Stomach smooth muscle (tissue), 2 donors: ENCODE data around the gene HSH2D.

Experiments used
- H3K27ac ChIP-seq: one replicate; pipeline ENCODE4 v1.7.0; 2013; ENCODE audit warnings: mild to moderate bottlenecking, low read length, inconsistent platforms
- H3K27me3 ChIP-seq, 2 donors: one replicate each; pipeline ENCODE4 v1.7.0; 2013; ENCODE audit warnings: low read length in 2 of 2; ENCODE audit not compliant: insufficient read depth in 2 of 2, control insufficient read depth in 1 of 2
- H3K36me3 ChIP-seq, 2 donors: one replicate each; pipeline ENCODE4 v1.7.0; 2013; ENCODE audit warnings: low read length in 2 of 2; ENCODE audit not compliant: control insufficient read depth in 2 of 2, insufficient read depth in 2 of 2
- H3K4me1 ChIP-seq: one replicate; pipeline ENCODE4 v1.7.0; 2013; ENCODE audit warnings: low read length; ENCODE audit not compliant: control insufficient read depth, insufficient read depth
- H3K4me3 ChIP-seq, 2 donors: one replicate each; pipeline ENCODE4 v1.7.0; 2013; ENCODE audit warnings: low read length in 2 of 2
- H3K9ac ChIP-seq, 2 donors: one replicate each; pipeline ENCODE4 v1.7.0; 2013; ENCODE audit warnings: low read length in 2 of 2, mild to moderate bottlenecking in 1 of 2
- H3K9me3 ChIP-seq, 2 donors: one replicate each; pipeline ENCODE4 v1.7.0; 2013; ENCODE audit warnings: low read length in 2 of 2; ENCODE audit not compliant: control insufficient read depth in 2 of 2
- donor health status: healthy.
- donor health status: Pancreatic carcinoma.

HSH2D gene

DNA sequence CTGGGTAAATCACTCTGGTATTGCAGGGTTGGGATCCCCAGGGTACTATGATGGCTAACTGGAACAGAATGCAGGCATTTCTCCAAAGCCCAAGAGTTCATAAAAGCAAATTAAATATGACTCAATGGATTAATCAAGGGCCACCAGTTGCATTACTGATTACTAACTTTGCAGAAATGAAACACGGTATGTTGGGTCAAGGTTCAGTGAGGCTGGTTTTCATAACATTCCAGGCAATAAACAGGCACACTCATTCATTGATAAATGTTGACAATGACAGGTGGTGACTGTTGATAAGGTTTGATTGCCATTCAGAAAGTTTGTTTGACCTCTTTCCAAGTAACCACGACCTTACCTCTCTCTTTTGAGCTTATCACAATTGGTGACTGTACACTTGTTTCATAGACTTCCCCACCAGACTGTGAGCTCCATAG lies 53.7 kb downstream of the HSH2D start:
- peaks cover 2 to 15% of the 10 kb centered on the region in 2 donors for H3K36me3 ChIP-seq
- H3K27ac ChIP-seq, result peak overlapping the region; percentile 76
- no peaks in the 10 kb centered on the region for H3K9me3 ChIP-seq
- H3K27me3 ChIP-seq, result no peaks in the 10 kb centered on the region
- H3K9ac ChIP-seq, result peak overlapping the region; percentile 74 to 80
- peak overlapping the region; percentile 65 to 99 for H3K4me3 ChIP-seq
- H3K4me1 ChIP-seq, result peaks cover 26% of the 10 kb centered on the region

DNA sequence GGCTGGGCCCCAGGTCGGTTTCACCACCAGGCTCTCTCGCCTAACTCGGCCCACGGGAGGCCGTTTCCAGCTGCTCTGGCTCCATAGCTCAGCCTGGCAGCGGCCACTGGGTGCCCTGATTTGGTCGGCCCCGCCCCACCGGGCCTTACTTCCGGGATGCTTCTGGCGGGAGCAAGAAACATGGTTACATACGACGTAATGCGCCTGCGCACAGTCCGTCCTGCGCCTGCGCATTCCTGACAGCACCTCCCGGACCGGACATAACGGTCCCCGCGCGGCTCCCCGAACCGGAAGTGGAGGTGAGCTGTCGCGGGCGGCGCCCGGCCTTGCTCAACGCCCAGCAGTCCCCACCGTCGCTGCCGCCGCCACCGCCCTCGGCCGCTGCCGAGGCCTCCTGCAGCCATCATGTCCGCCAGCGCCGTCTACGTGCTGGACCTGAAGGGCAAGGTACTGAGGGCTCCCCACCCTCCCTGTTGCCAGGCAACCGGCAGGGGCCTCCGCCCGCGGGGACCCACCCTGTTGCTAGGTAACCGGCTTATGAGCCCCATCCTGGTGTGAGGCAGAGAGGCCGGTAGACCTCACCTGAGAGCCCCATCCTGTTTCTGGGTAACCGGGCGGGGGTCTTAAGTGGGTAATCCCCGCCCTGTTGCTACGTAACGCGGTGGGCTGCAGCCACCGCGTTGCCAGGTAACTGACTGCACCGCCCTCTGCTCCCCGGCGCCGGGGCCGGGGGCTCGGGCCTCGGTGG lies 54.3 kb downstream of the HSH2D start, which contains the start of gene AP1M1:
TSS of gene AP1M1 (plus strand) at position 290 of the 748 bp plus-strand sequence. CDS start at position 406, 116 bp downstream.
- H3K36me3 ChIP-seq, result peaks cover under 1 to 14% of the 10 kb centered on the region in 2 donors
- H3K4me1 ChIP-seq, result peaks cover 30% of the 10 kb centered on the region
- peak within 1 kb of the TSS; percentile 80 to 96 for H3K9ac ChIP-seq
- peak within 1 kb of the TSS; percentile 65 to 99 for H3K4me3 ChIP-seq
- H3K27ac ChIP-seq, result peak within 1 kb of the TSS; percentile 76
- no peaks in the 10 kb centered on the region for H3K27me3 ChIP-seq
- no peaks in the 10 kb centered on the region for H3K9me3 ChIP-seq

DNA sequence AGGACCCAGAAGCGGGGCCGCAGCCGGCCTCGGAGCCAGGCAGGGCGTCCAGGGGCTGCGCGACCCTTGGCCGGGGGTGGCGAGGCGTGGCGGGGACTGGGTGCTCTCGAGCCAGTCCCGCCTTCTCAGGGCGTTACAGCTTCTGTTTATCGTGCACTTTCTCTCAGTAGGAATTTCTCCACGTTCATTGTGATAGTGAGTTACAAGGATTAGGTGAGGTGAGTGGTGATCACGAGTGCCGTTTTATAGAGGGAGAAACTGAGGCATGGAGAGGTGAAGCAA lies 54.8 kb downstream of the HSH2D start:
- Histone ChIP-seq H3K27me3 (no peaks in the 10 kb centered on the region), H3K27ac (peak overlapping the region; percentile 76), H3K36me3 (peaks cover 5 to 19% of the 10 kb centered on the region in 2 donors), H3K4me1 (peaks cover 30% of the 10 kb centered on the region), H3K9me3 (no peaks in the 10 kb centered on the region), H3K9ac (peak overlapping the region; percentile 80 to 96), H3K4me3 (peak overlapping the region; percentile 65 to 99)

DNA sequence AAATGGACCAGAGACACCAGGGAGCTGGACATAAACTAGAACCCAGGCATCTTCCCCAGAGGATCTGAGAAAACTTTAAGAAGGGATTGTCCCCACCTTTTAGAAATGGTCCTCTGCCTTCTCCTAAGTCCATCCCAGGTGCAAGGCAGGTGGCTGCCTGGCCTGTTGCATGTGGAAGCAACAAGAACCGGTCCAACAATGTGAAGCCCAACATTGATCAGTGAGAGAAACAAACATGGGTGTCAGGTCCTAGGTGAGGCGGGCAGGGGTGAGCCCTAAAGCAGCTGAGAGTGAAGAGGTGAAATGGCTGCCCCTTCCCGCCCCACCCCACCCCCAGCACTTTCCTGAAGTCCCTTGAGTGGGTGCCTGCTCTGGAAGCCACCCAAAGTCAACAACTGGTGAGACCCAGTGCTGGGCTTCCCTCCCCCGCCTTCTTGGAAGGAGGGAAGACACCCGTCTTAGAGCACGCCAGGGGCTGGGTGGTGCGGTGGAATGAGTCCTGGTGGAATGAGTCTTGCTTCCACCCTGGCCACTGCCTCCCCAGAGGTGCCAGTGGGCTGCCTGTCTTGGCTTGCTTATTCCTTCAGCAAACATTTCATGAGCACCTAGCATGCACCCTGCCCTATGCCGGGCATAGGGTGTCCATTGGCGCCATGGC lies 55.9 kb downstream of the HSH2D start:
- Histone ChIP-seq H3K27me3 (no peaks in the 10 kb centered on the region), H3K36me3 (peaks cover 16 to 26% of the 10 kb centered on the region in 2 donors), H3K4me3 (no peak overlapping the region), H3K9ac (no peak overlapping the region), H3K9me3 (no peaks in the 10 kb centered on the region), H3K4me1 (peaks cover 30% of the 10 kb centered on the region), H3K27ac (no peak overlapping the region)

DNA sequence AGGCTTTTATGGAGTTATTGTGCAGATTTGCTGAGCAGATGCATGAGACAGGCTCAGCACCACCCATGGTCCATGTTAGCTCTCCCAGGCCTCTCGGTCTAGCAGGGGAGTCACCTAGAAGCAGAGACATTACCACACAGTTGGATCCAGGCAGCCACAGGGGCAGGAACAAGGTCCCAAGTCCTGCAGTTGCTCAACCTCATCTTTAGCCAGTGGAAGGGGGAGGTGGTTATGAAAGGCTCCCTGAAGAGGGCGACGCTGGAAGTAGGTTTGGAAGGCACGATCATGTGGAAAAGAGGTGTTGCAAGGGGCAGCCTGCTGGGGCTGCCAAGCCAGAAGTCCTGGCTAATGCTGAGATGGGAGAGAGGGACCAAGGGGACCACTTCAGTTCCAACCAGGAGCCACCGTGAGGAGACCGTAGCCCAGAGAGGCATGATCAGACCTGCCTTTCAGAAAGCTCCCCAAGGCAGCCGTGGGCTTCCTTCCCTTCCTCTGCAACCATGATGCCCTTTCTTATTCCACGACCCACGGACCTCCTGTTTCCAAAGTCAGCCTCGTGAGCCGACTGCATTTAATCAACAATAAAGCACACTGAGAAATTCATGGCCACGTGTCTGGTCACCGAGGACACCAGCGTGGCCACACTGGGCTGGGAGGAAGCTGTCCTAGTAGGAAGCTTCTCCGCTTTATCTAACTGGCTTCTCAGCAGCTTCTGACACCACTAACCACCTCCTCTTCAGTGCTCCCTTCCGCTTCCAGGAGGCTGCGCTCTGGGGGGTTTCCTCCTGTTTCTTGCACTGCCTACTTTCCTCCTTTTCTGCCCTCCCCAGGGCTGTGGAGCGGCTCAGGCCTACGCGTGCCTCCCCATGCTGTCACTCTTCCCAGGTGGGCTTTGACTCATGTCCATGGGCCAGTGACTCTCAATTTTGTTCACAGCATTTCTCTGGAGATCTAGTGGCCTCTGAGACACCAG lies 56.8 kb downstream of the HSH2D start:
- peaks cover 33% of the 10 kb centered on the region for H3K4me1 ChIP-seq
- no peak overlapping the region for H3K9ac ChIP-seq
- H3K27ac ChIP-seq, result no peak overlapping the region
- H3K9me3 ChIP-seq, result no peaks in the 10 kb centered on the region
- no peak overlapping the region for H3K4me3 ChIP-seq
- H3K27me3 ChIP-seq, result no peaks in the 10 kb centered on the region
- H3K36me3 ChIP-seq, result peaks cover 17 to 30% of the 10 kb centered on the region in 2 donors

DNA sequence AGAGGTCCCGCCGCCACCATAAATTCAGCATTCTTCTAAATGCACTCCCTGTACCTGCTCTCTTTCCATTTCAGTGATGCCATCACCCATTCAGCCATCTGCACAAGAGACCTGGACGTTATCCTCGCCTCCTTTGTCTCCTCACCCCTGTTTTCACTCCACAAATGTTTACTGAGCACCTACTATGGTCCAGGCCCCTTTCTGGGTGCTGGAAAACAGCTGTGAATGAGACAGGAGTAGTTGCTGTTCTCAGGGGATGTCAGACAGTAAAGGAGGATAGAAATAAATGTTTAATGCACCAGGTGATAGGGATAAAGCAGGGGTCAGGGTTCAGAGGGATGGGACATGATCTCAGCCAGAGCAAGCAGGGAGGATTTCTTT lies 57.5 kb downstream of the HSH2D start:
- Histone ChIP-seq H3K4me1 (peaks cover 39% of the 10 kb centered on the region), H3K36me3 (peaks cover 17 to 32% of the 10 kb centered on the region in 2 donors), H3K9me3 (no peaks in the 10 kb centered on the region), H3K27me3 (no peaks in the 10 kb centered on the region), H3K9ac (no peak overlapping the region), H3K4me3 (no peak overlapping the region), H3K27ac (no peak overlapping the region)

DNA sequence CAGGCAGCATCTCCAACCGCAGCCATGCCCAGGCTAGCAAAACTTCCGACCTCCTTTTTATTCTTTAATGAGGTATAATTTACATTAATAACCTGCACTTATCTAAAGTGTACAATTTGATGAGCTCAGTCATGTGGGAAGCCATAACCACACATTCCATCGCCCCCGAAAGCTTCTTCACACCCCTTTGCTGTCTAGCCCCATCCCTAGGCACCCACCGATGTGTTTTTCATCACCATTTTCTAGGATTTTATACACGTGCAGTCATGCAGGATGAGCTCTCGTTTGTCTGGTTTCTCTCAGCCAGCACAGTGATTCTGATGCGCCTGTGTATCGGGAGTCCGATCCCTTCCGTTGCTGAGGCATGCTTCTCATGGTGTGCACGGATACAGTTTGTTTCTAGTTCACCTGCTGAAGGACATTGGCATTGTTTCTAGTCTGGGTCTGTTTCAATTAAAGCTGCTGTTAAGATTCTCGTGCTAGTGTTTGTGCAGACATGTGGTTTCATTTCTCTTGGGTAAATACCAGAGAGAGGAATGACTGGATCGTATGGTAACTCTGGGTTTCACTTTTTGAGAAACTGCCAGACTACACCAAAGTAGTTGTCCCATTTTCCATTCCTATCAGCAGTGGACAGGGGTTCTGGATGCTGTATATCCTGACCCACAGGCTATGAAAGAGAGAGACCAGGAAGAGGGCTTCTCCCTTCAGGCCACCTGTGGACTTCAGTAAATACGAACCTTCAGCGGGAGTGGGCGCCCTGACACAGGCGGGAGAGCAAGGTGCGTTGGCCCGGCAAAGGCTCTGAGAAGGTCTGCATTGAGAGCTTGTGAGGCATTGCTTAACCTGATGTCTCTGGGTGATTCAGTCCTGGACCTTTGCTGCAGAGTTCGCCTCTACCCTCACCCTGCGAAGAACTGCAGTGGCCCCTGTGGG lies 59.1 kb downstream of the HSH2D start:
- H3K4me1 ChIP-seq, result peaks cover 34% of the 10 kb centered on the region

DNA sequence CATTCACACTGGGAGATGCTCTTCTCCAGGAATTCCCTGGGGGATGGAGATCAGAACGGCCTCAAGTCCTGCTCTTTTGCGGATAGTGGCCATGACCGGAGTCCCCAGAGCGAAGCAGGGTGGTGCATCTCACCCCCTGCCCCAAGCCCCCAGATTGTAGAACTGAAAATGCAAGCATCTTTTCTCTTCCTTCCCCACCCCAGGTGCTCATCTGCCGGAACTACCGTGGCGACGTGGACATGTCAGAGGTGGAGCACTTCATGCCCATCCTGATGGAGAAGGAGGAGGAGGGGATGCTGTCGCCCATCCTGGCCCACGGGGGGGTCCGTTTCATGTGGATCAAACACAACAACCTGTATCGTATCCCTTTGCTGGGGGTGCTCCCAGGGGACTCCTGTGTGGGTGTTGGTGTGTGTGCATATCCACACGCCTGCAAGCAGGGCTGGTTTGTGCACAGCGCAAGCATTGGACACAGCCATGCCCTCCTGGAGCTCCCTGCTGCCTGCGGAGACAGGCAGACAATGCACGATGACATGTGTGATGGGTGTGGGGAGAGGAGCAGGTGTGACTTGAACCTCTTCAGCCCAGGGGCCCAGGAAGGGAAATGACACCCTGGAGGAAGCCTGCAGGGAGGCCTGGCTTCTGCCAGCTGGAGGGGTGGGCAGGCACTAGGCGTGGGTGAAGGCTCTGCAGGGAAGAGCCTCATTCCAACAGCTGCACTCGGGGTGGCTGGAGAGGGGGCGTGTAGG lies 59.9 kb downstream of the HSH2D start:
- no peak overlapping the region for H3K9ac ChIP-seq
- no peaks in the 10 kb centered on the region for H3K9me3 ChIP-seq
- H3K27ac ChIP-seq, result no peak overlapping the region
- peaks cover 33 to 49% of the 10 kb centered on the region in 2 donors for H3K36me3 ChIP-seq
- H3K27me3 ChIP-seq, result no peaks in the 10 kb centered on the region
- H3K4me1 ChIP-seq, result peaks cover 30% of the 10 kb centered on the region
- H3K4me3 ChIP-seq, result no peak overlapping the region

More for the DNA sequence above, 59.1 kb downstream of the HSH2D start:
- Histone ChIP-seq H3K27me3 (no peaks in the 10 kb centered on the region), H3K4me3 (no peak overlapping the region), H3K27ac (no peak overlapping the region), H3K9me3 (no peaks in the 10 kb centered on the region), H3K36me3 (peaks cover 26 to 41% of the 10 kb centered on the region in 2 donors), H3K9ac (no peak overlapping the region)

DNA sequence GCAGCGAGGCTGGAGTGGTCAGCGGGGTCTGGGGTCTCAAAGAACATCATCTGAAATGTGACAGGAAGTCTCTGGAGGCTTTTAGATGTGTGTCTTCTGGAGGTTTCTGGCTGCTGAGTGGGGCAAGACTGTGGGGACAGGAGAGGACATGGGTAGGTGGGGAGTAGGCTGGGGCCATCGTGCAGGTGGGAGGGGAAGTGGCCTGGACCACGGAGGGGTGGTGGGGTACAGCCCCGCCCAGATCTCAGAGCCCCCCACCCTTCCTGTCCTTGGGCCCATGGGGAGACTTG lies 60.5 kb downstream of the HSH2D start:
- Histone ChIP-seq H3K4me3 (no peak overlapping the region), H3K9ac (no peak overlapping the region)

More for the DNA sequence above, 60.5 kb downstream of the HSH2D start:
- Histone ChIP-seq H3K9me3 (no peaks in the 10 kb centered on the region), H3K4me1 (peaks cover 24% of the 10 kb centered on the region), H3K36me3 (peaks cover 38 to 54% of the 10 kb centered on the region in 2 donors), H3K27me3 (no peaks in the 10 kb centered on the region), H3K27ac (no peak overlapping the region)
